ENCODE results near the gene AP2A2. TPM values are rescaled to one million over a fixed set of nuclear protein-coding genes. Genes with fewer than 3 reads are reported as not detected.
A peak's percentile ranks its signal among the peaks of the same experiment; 100 is the strongest.

AP2A2 gene
- total RNA-seq (2012; rRNA removed) (19.9 and 20.3 TPM in 2 replicates), polyA plus RNA-seq (2012; rRNA removed) (49.0 and 53.6 TPM in 2 replicates), Bru-seq, nascent RNA (percentile 81 among the genes with signal in this experiment), BruChase-seq, experiment 1, labeled RNA remaining after a 6-hour chase (percentile 91 among the genes with signal in this experiment), BruChase-seq, experiment 2, labeled RNA remaining after a 2-hour chase (percentile 82 among the genes with signal in this experiment)
- 46.9 and 51.2 TPM in 2 replicates for polyA plus RNA-seq (2012; cell fraction: cytosol; rRNA removed)
- polyA plus RNA-seq (2012; cell fraction: nucleus; rRNA removed; ENCODE audit: low replicate concordance) = 155 and 163 TPM in 2 replicates
- long read RNA-seq, full-length matches to known transcripts = 16 of 40 reads
- long read RNA-seq, partial matches to known transcripts = 21 of 40 reads
- long read RNA-seq, other reads (novel, unspliced or antisense) = 3 of 40 reads

GRCh38 chr11:925496-926301 is at the start of gene AP2A2:
Gene AP2A2 (plus strand): TSS chr11:925870. CDS start chr11:926022, 152 bp downstream.
- Histone ChIP-seq H2AK9ac (replicated peaks; ENCODE audit: low read depth, low read length, poor library complexity) (peak within 1 kb of the TSS; percentile 87), H3K4me3 (ENCODE audit: insufficient read depth, low read depth, low read length) (peak within 1 kb of the TSS; percentile 87), H3K56ac (ENCODE audit: extremely low read depth, insufficient read depth, low read length) (no peak within 1 kb of the TSS), H2BK20ac (ENCODE audit: low read depth, low read length) (no peak within 1 kb of the TSS), H2AFZ (replicated peaks; ENCODE audit: low read length, poor library complexity) (peak within 1 kb of the TSS; percentile 93), H3K9me1 (ENCODE audit: insufficient read depth, low read length) (peaks cover 16% of the 10 kb centered on the region), H3K18ac (ENCODE audit: low read depth, low read length) (no peak within 1 kb of the TSS; the same call in 1 of the 2 replicates), H2BK5ac (ENCODE audit: low read depth, low read length, poor library complexity, severe bottlenecking) (peak within 1 kb of the TSS; percentile 75), H4K8ac (ENCODE audit: low read depth in 2 of 2, low read length in 2 of 2) (peak within 1 kb of the TSS; percentile 78 to 83; a peak in 3 of 4 replicates), H4K20me1 (ENCODE audit: insufficient read depth, low read length) (peaks cover 40% of the 10 kb centered on the region), H3K4me1 (ENCODE audit: control insufficient read depth, insufficient read depth, low read length) (peaks cover 4% of the 10 kb centered on the region), H3K36me3 (ENCODE audit: control insufficient read depth, insufficient read depth, low read length) (peaks cover 12% of the 10 kb centered on the region), H3K27me3 (ENCODE audit: control insufficient read depth, insufficient read depth, low read length) (no peaks in the 10 kb centered on the region), H3K4ac (ENCODE audit: low read depth, low read length) (peak within 1 kb of the TSS; percentile 72), H3K9me3 (ENCODE audit: control insufficient read depth, insufficient read depth, low read length) (no peaks in the 10 kb centered on the region), H3K79me1 (ENCODE audit: low read depth in 1 of 2, low read length in 2 of 2) (peaks cover 8 to 41% of the 10 kb centered on the region in 2 experiments; a peak in 3 of 4 replicates), H3K27ac (ENCODE audit: insufficient read depth, low read length) (peak within 1 kb of the TSS; percentile 91), H4K5ac (ENCODE audit: low read depth, low read length) (peak within 1 kb of the TSS; percentile 62), H2BK15ac (ENCODE audit: low read depth, low read length) (no peak within 1 kb of the TSS), H2BK120ac (ENCODE audit: low read depth, low read length) (no peak within 1 kb of the TSS), H3K14ac (replicated peaks; ENCODE audit: low read depth, low read length) (peak within 1 kb of the TSS; percentile 89), H2AK5ac (ENCODE audit: low read depth, low read length) (peak within 1 kb of the TSS; percentile 75), H3K23ac (ENCODE audit: low read depth, low read length) (peak within 1 kb of the TSS; percentile 53; the same call in 1 of the 2 replicates), H3K4me2 (ENCODE audit: low read depth, low read length) (peak within 1 kb of the TSS; percentile 76), H3K9ac (ENCODE audit: low read depth, low read length) (peak within 1 kb of the TSS; percentile 87), H4K91ac (ENCODE audit: insufficient read depth, low read depth, low read length) (peak within 1 kb of the TSS; percentile 79; the same call in 1 of the 2 replicates)
- CTCF ChIA-PET = interaction anchor here (0.6 kb wide), 1 partner anchor 12 kb away, joined by 3 read pairs; no protein-coding TSS in a partner anchor
- intact Hi-C loops (cut with micrococcal nuclease) (no loop called here), in situ Hi-C loops (cut with MboI; ENCODE audit: low sequenced_read_pairs) (no loop called here), dilution Hi-C loops (cut with HindIII; ENCODE audit: low sequenced_read_pairs, unreplicated experiment) (no loop called here)
- 11% methylated on average over 63 of the region's 124 CpGs; no CpG with 5 or more reads in 1 of the 2 experiments for WGBS, 2 experiments (ENCODE audit: extremely low coverage in 2 of 2, insufficient read length in 1 of 2)
- no TSS peak for BruUV-seq (replicated peaks)
- DNase-seq (peak; percentile 86), ATAC-seq (ENCODE audit: low read depth) (peak; percentile 88)
- POLR2A ChIA-PET (ENCODE audit: unreplicated experiment) = no interaction called here
- TF ChIP-seq CEBPB (IDR thresholded peaks at IDR 0.05; ENCODE audit: low read depth, low read length) (no peak), SMC3 (IDR thresholded peaks at IDR 0.05; ENCODE audit: low read depth, low read length) (0 out of 2 replicates have a peak, but pooled peaks have one; percentile 8), MXI1 (IDR thresholded peaks at IDR 0.05; ENCODE audit: borderline replicate concordance, low read depth, low read length) (0 out of 2 replicates have a peak, but pooled peaks have one; percentile 20), CTCF (conservative IDR thresholded peaks at IDR 0.05; ENCODE audit: low read depth, low read length) (peak; percentile 76), USF2 (IDR thresholded peaks at IDR 0.05; ENCODE audit: low read depth, low read length) (peak; percentile 35; the same call in 1 of the 2 replicates), FOS (IDR thresholded peaks at IDR 0.05; ENCODE audit: low read depth, low read length) (no peak), RAD21 (IDR thresholded peaks at IDR 0.05; ENCODE audit: low read length) (peak; percentile 26; the same call in 1 of the 2 replicates), NFE2L2 (IDR thresholded peaks at IDR 0.05; ENCODE audit: low read depth, low read length) (no peak), RFX5 (IDR thresholded peaks at IDR 0.05; ENCODE audit: low read depth, low read length) (no peak), BHLHE40 (IDR thresholded peaks at IDR 0.05; ENCODE audit: low read depth, low read length) (peak; percentile 96)
- TF ChIP-seq, protein P1, sequence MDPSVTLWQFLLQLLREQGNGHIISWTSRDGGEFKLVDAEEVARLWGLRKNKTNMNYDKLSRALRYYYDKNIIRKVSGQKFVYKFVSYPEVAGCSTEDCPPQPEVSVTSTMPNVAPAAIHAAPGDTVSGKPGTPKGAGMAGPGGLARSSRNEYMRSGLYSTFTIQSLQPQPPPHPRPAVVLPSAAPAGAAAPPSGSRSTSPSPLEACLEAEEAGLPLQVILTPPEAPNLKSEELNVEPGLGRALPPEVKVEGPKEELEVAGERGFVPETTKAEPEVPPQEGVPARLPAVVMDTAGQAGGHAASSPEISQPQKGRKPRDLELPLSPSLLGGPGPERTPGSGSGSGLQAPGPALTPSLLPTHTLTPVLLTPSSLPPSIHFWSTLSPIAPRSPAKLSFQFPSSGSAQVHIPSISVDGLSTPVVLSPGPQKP (IDR thresholded peaks at IDR 0.05; ENCODE audit: borderline replicate concordance, low read depth, low read length) = no peak

Data from IMR-90 (cell line).